NCI-H1048 (cell line): ENCODE data around the gene OR14K1.
"Not testable (repeated sequence)": the region's sequence is repeated elsewhere in the genome, so short reads cannot be mapped to it uniquely, and the experiment has no call there.

ENCODE experiments used
- DNase-seq: peaks from one replicate; lab custom pipeline; 2025; lab: John Stamatoyannopoulos, UW

The OR14K1 gene

GRCh38 chr1:247738315-247738714, at the start of gene OR14K1:
OR14K1 (plus strand) TSS chr1:247738615; CDS start chr1:247738615, 0 bp downstream.
- DNase-seq: no peak

- no peak for DNase-seq
Measured at GRCh38 chr1:247701338-247701737, 37.1 kb upstream of the OR14K1 start.

- not testable (repeated sequence) for DNase-seq
Measured at GRCh38 chr1:247710681-247711080, 27.7 kb upstream of the OR14K1 start.

- no peak for DNase-seq
Measured at GRCh38 chr1:247713753-247714152, 24.7 kb upstream of the OR14K1 start.

GRCh38 chr1:247716546-247716945, 21.9 kb upstream of the OR14K1 start, which contains the start of gene OR6F1:
OR6F1 (minus strand) TSS chr1:247716646; CDS start chr1:247712755, 3,891 bp downstream.
- no peak for DNase-seq

GRCh38 chr1:247721222-247721621, 17.2 kb upstream of the OR14K1 start:
- DNase-seq: no peak

- DNase-seq: no peak
Measured at GRCh38 chr1:247740721-247741120, 2.3 kb downstream of the OR14K1 start.

- DNase-seq: no peak
Measured at GRCh38 chr1:247741756-247742155, 3.3 kb downstream of the OR14K1 start.

GRCh38 chr1:247742215-247742760, 3.9 kb downstream of the OR14K1 start:
- DNase-seq: not testable (repeated sequence)

- DNase-seq: no peak
Measured at GRCh38 chr1:247746391-247746935, 8.0 kb downstream of the OR14K1 start.

GRCh38 chr1:247747616-247748015, 9.2 kb downstream of the OR14K1 start:
- DNase-seq: no peak

GRCh38 chr1:247748041-247748440, 9.6 kb downstream of the OR14K1 start, which contains the start of gene OR14A2:
OR14A2 (minus strand) TSS chr1:247748141.
- no peak for DNase-seq

- no peak for DNase-seq
Measured at GRCh38 chr1:247749870-247750269, 11.5 kb downstream of the OR14K1 start.

GRCh38 chr1:247754311-247754710, 15.9 kb downstream of the OR14K1 start:
- not testable (repeated sequence) for DNase-seq

- no peak for DNase-seq
Measured at GRCh38 chr1:247760456-247760855, 22.0 kb downstream of the OR14K1 start, which contains the start of gene OR1C1. OR1C1 (minus strand) TSS chr1:247760556; CDS start chr1:247758406, 2,150 bp downstream.

GRCh38 chr1:247769603-247770002, 31.2 kb downstream of the OR14K1 start:
- no peak for DNase-seq
